Measurements from ENCODE around the gene GABRB2.

DNA sequence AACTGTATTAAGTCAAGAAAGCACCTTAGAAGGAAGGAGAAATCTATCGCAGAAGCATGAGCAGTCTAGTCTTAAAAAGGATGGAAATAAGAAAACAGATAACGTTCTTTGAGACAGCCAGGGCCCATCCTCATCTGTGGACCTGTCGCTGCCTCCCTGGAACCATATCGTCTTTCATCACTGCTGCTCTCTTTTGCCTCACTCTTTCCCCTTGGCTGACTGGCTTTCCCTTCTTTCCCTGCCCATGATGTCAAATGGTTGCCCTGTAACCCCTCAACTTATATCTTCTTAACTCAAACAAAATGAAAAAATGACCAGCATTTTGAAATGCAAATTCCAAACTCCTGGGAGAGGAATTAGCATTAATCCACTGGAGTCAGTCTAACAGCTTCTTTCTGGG, 299.8 kb downstream of the GABRB2 start:
- TF ChIP-seq POLR2A (IDR thresholded peaks at IDR 0.05), result no peak
- TF ChIP-seq, protein P1, sequence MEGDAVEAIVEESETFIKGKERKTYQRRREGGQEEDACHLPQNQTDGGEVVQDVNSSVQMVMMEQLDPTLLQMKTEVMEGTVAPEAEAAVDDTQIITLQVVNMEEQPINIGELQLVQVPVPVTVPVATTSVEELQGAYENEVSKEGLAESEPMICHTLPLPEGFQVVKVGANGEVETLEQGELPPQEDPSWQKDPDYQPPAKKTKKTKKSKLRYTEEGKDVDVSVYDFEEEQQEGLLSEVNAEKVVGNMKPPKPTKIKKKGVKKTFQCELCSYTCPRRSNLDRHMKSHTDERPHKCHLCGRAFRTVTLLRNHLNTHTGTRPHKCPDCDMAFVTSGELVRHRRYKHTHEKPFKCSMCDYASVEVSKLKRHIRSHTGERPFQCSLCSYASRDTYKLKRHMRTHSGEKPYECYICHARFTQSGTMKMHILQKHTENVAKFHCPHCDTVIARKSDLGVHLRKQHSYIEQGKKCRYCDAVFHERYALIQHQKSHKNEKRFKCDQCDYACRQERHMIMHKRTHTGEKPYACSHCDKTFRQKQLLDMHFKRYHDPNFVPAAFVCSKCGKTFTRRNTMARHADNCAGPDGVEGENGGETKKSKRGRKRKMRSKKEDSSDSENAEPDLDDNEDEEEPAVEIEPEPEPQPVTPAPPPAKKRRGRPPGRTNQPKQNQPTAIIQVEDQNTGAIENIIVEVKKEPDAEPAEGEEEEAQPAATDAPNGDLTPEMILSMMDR (IDR thresholded peaks at IDR 0.05), result no peak
